D721Med (cell line): ENCODE results near the gene HK1.
"Not testable (repeated sequence)": the region's sequence is repeated elsewhere in the genome, so short reads cannot be mapped to it uniquely, and the experiment has no call there.

ENCODE experiments used
- DNase-seq: peaks from one replicate; pipeline ENCODE4 v3.0.0; 2011; ENCODE audit warnings: low spot score; ENCODE audit not compliant: insufficient read length
- FAIRE-seq: peaks from 2 replicates; lab custom pipeline; 2011; peaks lifted over from hg19 to GRCh38; lab: Jason Lieb, UNC
- TF ChIP-seq, protein P1 (sequence below): IDR thresholded peaks from 2 replicates; pipeline ENCODE4 v1.5.1; 2012; ENCODE audit warnings: mild to moderate bottlenecking, control low read depth; ENCODE audit not compliant: insufficient read depth; ENCODE audit errors: missing control alignments

HK1 gene

DNA sequence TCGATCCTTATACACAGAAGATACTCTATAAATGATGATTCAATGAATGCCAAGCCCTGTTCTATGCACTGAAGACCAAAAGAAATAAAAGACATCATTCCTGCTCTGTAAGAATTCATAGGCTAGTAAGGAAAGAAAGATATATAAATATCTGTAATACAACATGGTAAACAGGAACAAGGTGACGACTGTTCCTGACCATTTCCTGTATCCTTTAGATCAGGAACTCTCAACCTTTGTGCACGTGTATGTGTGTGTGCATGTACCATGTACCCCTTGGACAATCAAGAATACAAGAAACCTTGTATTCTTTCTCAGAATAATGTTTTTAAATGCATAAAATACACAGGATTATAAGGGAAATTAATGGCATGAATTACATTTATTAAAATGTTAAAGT lies 7.3 kb upstream of the HK1 start:
- no peak for FAIRE-seq
- no peak for DNase-seq
- TF ChIP-seq, protein P1, sequence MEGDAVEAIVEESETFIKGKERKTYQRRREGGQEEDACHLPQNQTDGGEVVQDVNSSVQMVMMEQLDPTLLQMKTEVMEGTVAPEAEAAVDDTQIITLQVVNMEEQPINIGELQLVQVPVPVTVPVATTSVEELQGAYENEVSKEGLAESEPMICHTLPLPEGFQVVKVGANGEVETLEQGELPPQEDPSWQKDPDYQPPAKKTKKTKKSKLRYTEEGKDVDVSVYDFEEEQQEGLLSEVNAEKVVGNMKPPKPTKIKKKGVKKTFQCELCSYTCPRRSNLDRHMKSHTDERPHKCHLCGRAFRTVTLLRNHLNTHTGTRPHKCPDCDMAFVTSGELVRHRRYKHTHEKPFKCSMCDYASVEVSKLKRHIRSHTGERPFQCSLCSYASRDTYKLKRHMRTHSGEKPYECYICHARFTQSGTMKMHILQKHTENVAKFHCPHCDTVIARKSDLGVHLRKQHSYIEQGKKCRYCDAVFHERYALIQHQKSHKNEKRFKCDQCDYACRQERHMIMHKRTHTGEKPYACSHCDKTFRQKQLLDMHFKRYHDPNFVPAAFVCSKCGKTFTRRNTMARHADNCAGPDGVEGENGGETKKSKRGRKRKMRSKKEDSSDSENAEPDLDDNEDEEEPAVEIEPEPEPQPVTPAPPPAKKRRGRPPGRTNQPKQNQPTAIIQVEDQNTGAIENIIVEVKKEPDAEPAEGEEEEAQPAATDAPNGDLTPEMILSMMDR, result no peak

GRCh38 chr10:69272624-69273023 lies 5.7 kb upstream of the HK1 start:
- TF ChIP-seq, protein P1, result no peak
- FAIRE-seq (no peak), DNase-seq (no peak)

- FAIRE-seq (no peak), DNase-seq (no peak)
- TF ChIP-seq, protein P1, result no peak
These were observed 2.9 kb upstream of the HK1 start for GRCh38 chr10:69275444-69275843.

DNA sequence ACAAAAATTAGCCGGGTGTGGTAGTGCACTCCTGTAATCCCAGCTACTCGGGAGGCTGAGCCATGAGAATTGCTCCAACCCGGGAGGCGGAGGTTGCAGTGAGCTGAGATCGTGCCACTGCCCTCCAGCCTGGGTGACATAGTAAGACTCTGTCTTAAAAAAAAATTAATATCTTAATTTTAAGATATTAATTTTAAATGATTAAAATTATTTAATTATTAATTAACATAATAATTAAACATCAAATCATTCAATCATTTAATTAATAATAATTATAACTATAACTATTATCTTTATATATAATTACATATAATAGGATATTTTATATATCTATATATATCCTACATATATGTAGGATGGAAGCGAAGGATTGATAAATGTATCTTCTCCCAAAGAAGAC lies 1.8 kb upstream of the HK1 start:
- TF ChIP-seq, protein P1, result no peak
- FAIRE-seq (no peak), DNase-seq (no peak)

DNA sequence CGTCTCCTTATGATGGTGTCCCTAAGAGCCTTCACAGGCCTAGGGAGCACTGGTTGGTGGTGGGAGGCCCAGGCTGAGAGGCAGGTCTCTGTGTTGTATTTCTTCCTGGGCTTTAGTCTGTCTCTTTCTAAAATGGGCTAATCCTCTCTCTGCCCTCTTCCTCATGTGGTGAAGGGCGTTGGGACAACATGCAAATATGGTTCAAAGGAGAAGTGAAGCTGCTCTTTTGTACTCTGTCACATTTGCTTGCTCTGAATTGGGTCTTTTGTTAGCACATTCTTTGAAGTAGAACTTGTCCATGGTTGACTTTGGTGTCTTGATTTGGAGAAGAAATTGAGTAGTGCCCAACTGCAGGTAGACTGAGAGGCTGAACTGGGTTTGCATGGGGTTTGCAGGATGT lies 814 bp downstream of the HK1 start:
- FAIRE-seq (no peak), DNase-seq (no peak)
- TF ChIP-seq, protein P1, result no peak

- no peak for DNase-seq
- TF ChIP-seq, protein P1, result no peak
- FAIRE-seq, result no peak
These were observed 3.5 kb downstream of the HK1 start for GRCh38 chr10:69281507-69282413.

- DNase-seq, FAIRE-seq: not testable (repeated sequence)
These were observed 6.1 kb downstream of the HK1 start for GRCh38 chr10:69284402-69284801.
